Nephron (organoid): ENCODE results near the gene TOR4A.

Source experiments
- H3K27ac Mint-ChIP-seq, 3 experiments: 2 replicates each; pipeline ENCODE4 v1.8.0; 2020; ENCODE audit warnings: mixed read lengths in 3 of 3, mild to moderate bottlenecking in 2 of 3, moderate library complexity in 1 of 3
- H3K27me3 Mint-ChIP-seq: 2 replicates; pipeline ENCODE4 v1.8.0; 2021; ENCODE audit warnings: low read depth, mild to moderate bottlenecking, moderate library complexity, mixed read lengths
- H3K36me3 Mint-ChIP-seq: 2 replicates; pipeline ENCODE4 v1.8.0; 2020; ENCODE audit warnings: low read depth, mixed read lengths
- H3K4me1 Mint-ChIP-seq: 2 replicates; pipeline ENCODE4 v1.8.0; 2020; ENCODE audit warnings: mixed read lengths
- H3K4me3 Mint-ChIP-seq, 3 experiments: 2 replicates each; pipeline ENCODE4 v1.8.0; 2020; ENCODE audit warnings: mild to moderate bottlenecking in 3 of 3, mixed read lengths in 3 of 3, moderate library complexity in 2 of 3
- H3K9me3 Mint-ChIP-seq: 2 replicates; pipeline ENCODE4 v1.8.0; 2020; ENCODE audit warnings: mixed read lengths
- TF ChIP-seq, protein P1 (sequence below), 3 experiments: fragments of 200-600 bp; sonication (generic); IDR thresholded peaks; one replicate each; pipeline ENCODE4 v1.5.0; 2021; ENCODE audit warnings: antibody characterized with exemption in 3 of 3; ENCODE audit not compliant: unreplicated experiment in 3 of 3

Gene TOR4A

DNA sequence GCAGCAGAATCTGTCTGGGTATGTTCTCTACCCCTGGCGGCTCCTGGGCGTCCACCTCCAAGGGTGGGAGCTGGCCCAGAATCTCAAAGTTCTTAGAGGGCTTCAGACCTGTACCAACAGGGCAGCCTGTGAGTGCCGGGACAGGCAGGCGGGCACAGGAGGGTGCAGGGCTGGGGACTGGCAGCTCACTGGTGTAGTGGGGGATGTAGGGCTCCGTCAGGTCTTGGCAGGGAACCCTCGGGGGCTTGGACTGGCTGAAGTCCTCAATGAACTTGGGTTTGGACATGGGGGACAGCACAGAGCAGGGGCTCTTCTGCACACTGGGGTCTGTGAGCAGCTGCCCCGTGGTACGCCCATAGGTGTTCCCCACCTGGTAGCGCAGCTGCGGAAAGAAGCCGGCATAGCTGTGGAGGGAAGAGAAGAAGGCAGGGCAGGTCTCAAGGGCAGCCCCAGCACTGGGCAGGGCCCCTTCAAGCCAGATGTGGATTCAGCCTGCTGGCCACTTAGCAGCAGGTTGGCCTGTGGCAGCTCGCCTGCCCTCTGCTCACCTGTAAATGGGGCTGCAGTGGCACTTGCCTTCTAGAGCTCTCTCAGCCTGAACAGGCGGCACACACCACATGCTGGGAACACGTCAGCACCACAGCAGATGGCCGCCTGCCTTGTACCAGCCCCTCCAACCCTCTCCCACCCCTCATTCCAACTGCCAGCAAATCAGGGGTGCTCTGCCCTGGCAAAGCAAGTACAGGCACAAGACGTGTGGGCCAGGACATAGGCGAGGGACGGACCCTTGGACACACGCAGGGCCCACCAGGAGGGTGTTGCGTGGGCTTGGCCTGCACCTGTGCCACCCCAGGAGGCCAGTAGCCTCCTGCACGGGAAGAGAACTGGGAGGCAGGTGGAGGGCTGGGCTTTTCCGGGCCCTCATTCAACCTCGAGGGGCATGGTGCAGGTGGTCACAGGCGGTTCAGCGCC lies 31.8 kb upstream of the TOR4A start:
- H3K4me1 Mint-ChIP-seq = peaks cover 24% of the 10 kb centered on the region
- H3K27me3 Mint-ChIP-seq = no peaks in the 10 kb centered on the region
- peak overlapping the region in 2 of 3 experiments; percentile 10 to 19 for H3K4me3 Mint-ChIP-seq
- peaks cover 19% of the 10 kb centered on the region for H3K36me3 Mint-ChIP-seq
- no peak overlapping the region for H3K27ac Mint-ChIP-seq
- TF ChIP-seq, protein P1, sequence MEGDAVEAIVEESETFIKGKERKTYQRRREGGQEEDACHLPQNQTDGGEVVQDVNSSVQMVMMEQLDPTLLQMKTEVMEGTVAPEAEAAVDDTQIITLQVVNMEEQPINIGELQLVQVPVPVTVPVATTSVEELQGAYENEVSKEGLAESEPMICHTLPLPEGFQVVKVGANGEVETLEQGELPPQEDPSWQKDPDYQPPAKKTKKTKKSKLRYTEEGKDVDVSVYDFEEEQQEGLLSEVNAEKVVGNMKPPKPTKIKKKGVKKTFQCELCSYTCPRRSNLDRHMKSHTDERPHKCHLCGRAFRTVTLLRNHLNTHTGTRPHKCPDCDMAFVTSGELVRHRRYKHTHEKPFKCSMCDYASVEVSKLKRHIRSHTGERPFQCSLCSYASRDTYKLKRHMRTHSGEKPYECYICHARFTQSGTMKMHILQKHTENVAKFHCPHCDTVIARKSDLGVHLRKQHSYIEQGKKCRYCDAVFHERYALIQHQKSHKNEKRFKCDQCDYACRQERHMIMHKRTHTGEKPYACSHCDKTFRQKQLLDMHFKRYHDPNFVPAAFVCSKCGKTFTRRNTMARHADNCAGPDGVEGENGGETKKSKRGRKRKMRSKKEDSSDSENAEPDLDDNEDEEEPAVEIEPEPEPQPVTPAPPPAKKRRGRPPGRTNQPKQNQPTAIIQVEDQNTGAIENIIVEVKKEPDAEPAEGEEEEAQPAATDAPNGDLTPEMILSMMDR (IDR thresholded peaks at IDR 0.05; ENCODE audit: unreplicated experiment in 3 of 3) = no peak
- H3K9me3 Mint-ChIP-seq = no peaks in the 10 kb centered on the region

DNA sequence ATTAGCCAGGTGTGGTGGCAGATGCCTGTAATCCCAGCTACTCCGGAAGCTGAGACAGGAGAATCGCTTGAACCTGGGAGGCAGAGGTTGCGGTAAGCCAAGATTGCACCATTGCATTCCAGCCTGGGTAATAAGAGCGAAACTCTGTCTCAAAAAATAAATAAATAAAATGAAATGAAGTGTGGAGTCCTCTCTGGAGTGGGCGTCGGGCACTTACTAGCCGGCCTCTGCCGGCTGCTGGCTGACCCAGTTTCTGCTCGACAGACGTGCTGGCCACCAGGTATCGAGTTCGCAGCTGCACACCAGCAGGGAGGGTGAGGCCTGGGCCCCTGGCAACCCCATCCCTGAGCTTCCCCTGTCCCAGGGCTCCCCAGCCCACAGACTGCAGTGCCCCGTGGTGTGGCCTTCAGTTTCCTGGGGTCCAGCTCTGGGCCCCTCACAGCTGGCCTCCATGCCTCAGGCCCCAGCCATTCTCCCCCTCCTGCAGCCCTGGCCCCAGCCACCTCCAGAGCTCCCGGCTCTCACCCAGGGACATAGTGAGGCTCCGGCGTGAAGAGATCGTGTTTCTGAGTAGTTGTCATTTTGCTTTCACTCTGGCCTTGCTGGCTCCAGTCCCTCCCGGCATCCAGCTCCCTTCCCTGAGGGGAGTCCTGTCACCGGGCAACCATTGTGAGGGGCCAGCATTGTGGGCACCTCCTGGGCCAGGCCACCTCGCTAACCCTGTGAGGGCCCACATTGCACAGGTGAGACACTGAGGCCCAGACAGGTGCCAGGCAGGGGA lies 30.2 kb upstream of the TOR4A start:
- TF ChIP-seq, protein P1 (IDR thresholded peaks at IDR 0.05; ENCODE audit: unreplicated experiment in 3 of 3) = no peak
- H3K36me3 Mint-ChIP-seq = peaks cover 16% of the 10 kb centered on the region
- no peaks in the 10 kb centered on the region for H3K9me3 Mint-ChIP-seq
- H3K27me3 Mint-ChIP-seq = no peaks in the 10 kb centered on the region
- H3K27ac Mint-ChIP-seq = peak overlapping the region in 1 of 3 experiments; percentile 66
- no peak overlapping the region for H3K4me3 Mint-ChIP-seq
- H3K4me1 Mint-ChIP-seq = peaks cover 17% of the 10 kb centered on the region

DNA sequence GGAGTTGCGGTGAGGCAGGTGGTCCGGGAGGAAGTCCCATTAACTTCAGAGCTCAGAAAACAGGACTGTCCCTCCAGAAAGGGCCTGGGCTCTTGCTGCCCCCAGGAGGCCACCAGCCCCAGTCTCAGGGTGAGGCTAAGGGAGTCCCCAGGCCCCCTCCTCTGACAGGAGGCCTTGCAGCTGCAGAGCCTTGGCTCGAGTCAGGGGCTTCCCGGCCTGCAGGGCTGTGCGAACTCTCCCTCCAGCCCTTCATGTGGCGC lies 29.7 kb upstream of the TOR4A start:
- no peak overlapping the region for H3K4me3 Mint-ChIP-seq
- TF ChIP-seq, protein P1 (IDR thresholded peaks at IDR 0.05; ENCODE audit: unreplicated experiment in 3 of 3) = no peak

DNA sequence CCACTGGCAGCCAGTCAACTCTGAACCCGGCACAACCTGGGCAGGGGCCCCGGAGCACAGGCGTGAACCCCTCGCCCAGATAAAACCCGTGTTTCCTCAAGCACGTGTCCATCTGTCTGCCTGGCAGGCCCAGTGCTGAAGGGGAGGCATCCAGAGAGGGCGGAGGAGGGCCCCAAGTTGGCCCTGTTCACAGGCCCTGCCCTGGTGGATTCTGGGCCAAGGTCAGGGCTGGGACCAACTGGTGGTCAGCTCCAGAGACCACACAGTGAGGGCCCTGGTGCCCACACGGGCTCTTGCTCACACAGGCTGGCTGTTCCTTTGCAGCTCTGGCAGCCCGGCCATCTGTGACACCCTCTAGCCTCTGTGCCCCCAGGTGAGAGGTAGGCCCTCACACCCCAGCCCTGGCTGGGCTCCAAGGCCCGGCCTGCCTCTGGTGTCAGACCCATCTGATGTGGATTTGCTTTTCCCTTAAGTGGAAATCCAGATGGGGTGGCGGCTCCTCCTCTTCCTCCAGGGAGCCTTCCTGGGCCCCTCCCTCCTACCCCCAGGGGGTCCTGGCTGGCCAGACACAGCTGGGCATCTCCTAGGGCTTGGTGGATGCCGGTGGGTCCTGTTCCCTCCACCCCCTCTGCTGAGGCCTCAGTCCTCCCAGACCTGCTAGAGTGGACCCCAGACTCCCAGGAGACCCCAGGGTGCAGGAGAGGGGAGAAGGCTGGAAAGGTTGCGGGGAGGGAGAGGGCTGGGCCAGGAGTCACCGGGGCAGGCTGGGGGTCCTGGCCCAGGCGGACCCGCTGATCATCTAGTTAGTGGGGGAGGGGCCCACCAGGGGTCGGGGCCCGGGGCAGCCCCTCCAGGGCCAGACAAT lies 27.0 kb upstream of the TOR4A start:
- Mint-ChIP-seq H3K27me3 (no peaks in the 10 kb centered on the region), H3K9me3 (no peaks in the 10 kb centered on the region), H3K27ac (peak overlapping the region in 1 of 3 experiments; percentile 31), H3K36me3 (no peaks in the 10 kb centered on the region), H3K4me3 (no peak overlapping the region), H3K4me1 (peaks cover 5% of the 10 kb centered on the region)
- TF ChIP-seq, protein P1 (IDR thresholded peaks at IDR 0.05; ENCODE audit: unreplicated experiment in 3 of 3) = no peak

More for the DNA sequence above, 29.7 kb upstream of the TOR4A start:
- Mint-ChIP-seq H3K27me3 (no peaks in the 10 kb centered on the region), H3K27ac (peak overlapping the region in 1 of 3 experiments; percentile 66), H3K9me3 (no peaks in the 10 kb centered on the region), H3K4me1 (peaks cover 12% of the 10 kb centered on the region), H3K36me3 (peaks cover 10% of the 10 kb centered on the region)

DNA sequence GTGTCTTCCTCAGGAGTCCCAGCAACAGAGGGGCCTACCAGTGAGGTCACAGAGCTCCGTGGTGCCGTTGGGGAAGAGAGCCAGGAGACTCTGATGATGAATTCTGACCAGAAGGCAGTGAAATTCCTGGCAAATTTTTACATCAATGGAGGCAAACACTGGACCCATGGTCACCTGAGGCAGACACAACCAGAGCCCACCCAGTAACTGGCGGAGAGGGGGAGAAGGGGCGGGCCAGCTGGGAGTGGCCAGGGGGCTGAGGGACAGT lies 26.4 kb upstream of the TOR4A start, which contains the start of gene STPG3:
TSS of gene STPG3 (plus strand) at position 93 of the 268 bp plus-strand sequence. CDS start at position 94, 1 bp downstream.
- TF ChIP-seq, protein P1 (IDR thresholded peaks at IDR 0.05; ENCODE audit: unreplicated experiment in 3 of 3) = no peak
- Mint-ChIP-seq H3K4me1 (peaks cover 5% of the 10 kb centered on the region), H3K9me3 (no peaks in the 10 kb centered on the region), H3K36me3 (no peaks in the 10 kb centered on the region), H3K4me3 (peak within 1 kb of the TSS in 2 of 3 experiments; percentile 55), H3K27me3 (no peaks in the 10 kb centered on the region), H3K27ac (peak within 1 kb of the TSS in 2 of 3 experiments; percentile 31 to 35)
